Tibial artery (tissue), 4 donors: ENCODE results near the gene IDH2.
A peak's percentile ranks its signal among the peaks of the same experiment; 100 is the strongest.
"Not testable (repeated sequence)": the region's sequence is repeated elsewhere in the genome, so short reads cannot be mapped to it uniquely, and the experiment has no call there.

Experiments used
- DNase-seq, 2 donors: peaks; one replicate each; pipeline ENCODE4 v3.0.0-alpha.2; 2019
- H3K27ac ChIP-seq, 2 donors: fragments of 200-600 bp; sonication (generic) in 1 of 2; 1 replicate in 1 of 2; 2 replicates in 1 of 2; pipeline ENCODE4 v1.5.1; 2018 to 2019; ENCODE audit warnings: mild to moderate bottlenecking in 1 of 2
- H3K27me3 ChIP-seq, 2 donors: fragments of 200-600 bp; sonication (generic) in 1 of 2; one replicate each; pipeline versions ENCODE4 v1.5.1 to v1.6.0; 2016 to 2019
- H3K36me3 ChIP-seq, 3 donors: fragments of 200-600 bp; sonication (generic) in 2 of 3; one replicate each; pipeline ENCODE4 v1.5.1; 2016 to 2019; ENCODE audit warnings: mild to moderate bottlenecking in 2 of 3
- H3K4me1 ChIP-seq, 4 donors: fragments of 200-600 bp; sonication (generic) in 2 of 4; 1 replicate in 3 of 4; 2 replicates in 1 of 4; pipeline ENCODE4 v1.5.1; 2016 to 2019
- H3K4me3 ChIP-seq, 2 donors: fragments of 200-600 bp; sonication (generic) in 1 of 2; 1 replicate in 1 of 2; 2 replicates in 1 of 2; pipeline ENCODE4 v1.5.1; 2018 to 2019; ENCODE audit warnings: mild to moderate bottlenecking in 2 of 2
- H3K9me3 ChIP-seq, 3 donors: fragments of 200-600 bp; sonication (generic) in 1 of 3; one replicate each; pipeline ENCODE4 v1.5.1; 2016 to 2019
- intact Hi-C: fragments of 100-400 bp; cut with DNase I; formaldehyde crosslinking; loops from one replicate; pipeline ENCODE4 v1.15.0; 2023; ENCODE audit warnings: low total_unique reads
- TF ChIP-seq, protein P1 (sequence below), 2 experiments: fragments of 200-600 bp in 1 of 2; fragments of 450-650 bp in 1 of 2; IDR thresholded peaks; one replicate each; pipeline ENCODE4 v1.5.1; 2017 to 2019; ENCODE audit warnings: antibody characterized with exemption in 2 of 2, mild to moderate bottlenecking in 1 of 2, moderate library complexity in 1 of 2

Gene IDH2

DNA sequence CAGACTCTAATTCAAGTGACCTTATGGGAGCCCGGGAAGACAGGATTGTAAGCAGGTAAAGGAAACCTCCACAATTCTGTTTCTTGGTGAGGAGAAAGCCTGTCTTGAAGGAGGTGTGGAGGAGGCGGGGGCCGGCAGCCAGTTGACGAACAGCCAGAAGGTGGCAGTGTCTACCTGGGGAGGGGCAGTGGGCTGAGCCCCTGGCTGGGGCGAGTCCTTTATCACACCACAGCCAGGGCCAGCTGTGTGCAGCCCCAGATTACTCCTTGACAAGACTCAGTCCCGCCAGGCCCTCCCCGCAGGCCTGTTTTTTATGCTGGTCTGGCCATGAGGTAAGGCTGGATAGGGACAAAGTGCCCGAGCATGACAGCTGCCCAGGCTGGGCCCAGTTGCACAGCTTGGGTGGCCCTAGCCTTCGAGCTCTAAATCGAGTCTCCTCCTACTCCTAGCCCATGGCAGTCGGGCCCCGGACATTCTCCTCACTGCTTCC, 40.9 kb upstream of the IDH2 start:
- no peak for DNase-seq
- Histone ChIP-seq H3K4me3 (no peak overlapping the region), H3K27ac (no peak overlapping the region), H3K27me3 (no peaks in the 10 kb centered on the region), H3K36me3 (no peaks in the 10 kb centered on the region), H3K4me1 (peaks cover 0 to 5% (median 2%) of the 10 kb centered on the region in 4 donors), H3K9me3 (no peaks in the 10 kb centered on the region)
- TF ChIP-seq, protein P1, sequence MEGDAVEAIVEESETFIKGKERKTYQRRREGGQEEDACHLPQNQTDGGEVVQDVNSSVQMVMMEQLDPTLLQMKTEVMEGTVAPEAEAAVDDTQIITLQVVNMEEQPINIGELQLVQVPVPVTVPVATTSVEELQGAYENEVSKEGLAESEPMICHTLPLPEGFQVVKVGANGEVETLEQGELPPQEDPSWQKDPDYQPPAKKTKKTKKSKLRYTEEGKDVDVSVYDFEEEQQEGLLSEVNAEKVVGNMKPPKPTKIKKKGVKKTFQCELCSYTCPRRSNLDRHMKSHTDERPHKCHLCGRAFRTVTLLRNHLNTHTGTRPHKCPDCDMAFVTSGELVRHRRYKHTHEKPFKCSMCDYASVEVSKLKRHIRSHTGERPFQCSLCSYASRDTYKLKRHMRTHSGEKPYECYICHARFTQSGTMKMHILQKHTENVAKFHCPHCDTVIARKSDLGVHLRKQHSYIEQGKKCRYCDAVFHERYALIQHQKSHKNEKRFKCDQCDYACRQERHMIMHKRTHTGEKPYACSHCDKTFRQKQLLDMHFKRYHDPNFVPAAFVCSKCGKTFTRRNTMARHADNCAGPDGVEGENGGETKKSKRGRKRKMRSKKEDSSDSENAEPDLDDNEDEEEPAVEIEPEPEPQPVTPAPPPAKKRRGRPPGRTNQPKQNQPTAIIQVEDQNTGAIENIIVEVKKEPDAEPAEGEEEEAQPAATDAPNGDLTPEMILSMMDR (IDR thresholded peaks at IDR 0.05), result peak; percentile 12 to 33
- intact Hi-C loops, result no loop called here

DNA sequence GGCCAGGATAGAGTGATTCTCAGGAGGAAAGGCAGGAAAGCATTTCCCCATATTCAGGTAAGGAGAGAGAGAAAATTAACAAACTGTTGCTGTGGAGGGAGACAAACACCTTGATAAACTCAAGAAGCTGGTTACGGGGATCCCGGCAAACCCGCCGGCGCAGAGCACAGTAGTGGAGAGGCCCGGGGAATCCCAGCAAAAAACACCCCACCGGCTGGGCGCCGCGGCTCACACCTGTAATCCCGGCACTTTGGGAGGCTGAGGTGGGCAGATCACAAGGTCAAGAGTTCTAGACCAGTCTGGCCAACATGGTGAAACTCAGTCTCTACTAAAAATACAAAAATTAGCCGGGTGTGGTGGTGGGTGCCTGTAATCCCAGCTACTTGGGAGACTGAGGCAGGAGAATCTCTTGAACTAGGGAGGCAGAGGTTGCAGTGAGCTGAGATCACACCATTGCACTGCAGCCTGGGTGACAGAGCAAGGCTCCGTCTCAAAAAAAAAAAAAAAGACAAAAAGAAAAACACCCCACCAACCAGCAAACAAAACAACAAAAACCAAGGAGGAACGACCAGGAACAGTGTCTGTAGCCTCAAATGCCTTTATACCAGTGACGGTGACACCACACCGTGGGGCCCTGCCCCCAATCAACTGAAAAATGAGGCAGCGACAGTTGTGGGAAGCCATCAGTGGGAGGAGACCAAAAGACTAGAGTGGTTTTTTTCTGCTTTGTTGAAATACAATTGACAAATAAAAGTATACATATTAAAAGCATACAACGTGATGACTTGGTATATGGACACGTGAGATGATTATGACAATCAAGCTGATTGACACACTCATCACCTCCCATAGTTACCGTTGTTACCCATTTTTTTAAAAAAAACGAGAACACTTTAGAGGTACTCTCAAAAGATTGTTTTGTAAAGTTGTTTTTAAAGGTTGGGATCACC, 40.2 kb upstream of the IDH2 start:
- no peak overlapping the region for H3K27ac ChIP-seq
- TF ChIP-seq, protein P1 (IDR thresholded peaks at IDR 0.05), result no peak
- H3K27me3 ChIP-seq, result no peaks in the 10 kb centered on the region
- no peak for DNase-seq
- intact Hi-C loops, result no loop called here
- H3K4me1 ChIP-seq, result peaks cover 0 to 5% (median 2%) of the 10 kb centered on the region in 4 donors
- no peaks in the 10 kb centered on the region for H3K9me3 ChIP-seq
- no peaks in the 10 kb centered on the region for H3K36me3 ChIP-seq
- no peak overlapping the region for H3K4me3 ChIP-seq

DNA sequence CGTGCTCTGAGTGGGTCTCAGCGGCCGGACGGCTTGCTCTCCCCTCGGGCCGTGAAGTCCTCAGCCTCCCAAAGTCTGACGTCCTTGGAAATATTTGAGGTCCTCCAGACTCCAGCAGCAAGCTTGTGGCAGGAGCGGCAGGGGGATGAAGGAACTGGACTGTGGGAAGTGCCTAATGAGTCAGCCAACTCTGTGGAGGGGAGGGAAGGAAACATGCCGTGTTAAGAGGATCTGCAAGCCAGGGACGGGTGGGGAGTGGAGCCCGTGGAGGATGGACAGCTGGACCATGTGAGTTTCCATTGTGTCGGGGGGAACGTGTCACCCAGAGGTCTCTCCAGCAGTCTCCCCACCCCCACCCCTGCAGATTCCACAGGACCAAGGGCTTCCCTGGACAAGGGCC, 39.4 kb upstream of the IDH2 start:
- intact Hi-C loops, result no loop called here
- no peaks in the 10 kb centered on the region for H3K36me3 ChIP-seq
- H3K4me3 ChIP-seq, result no peak overlapping the region
- no peaks in the 10 kb centered on the region for H3K27me3 ChIP-seq
- H3K4me1 ChIP-seq, result peaks cover 0 to 5% (median 2%) of the 10 kb centered on the region in 4 donors
- DNase-seq, result no peak
- TF ChIP-seq, protein P1 (IDR thresholded peaks at IDR 0.05), result no peak
- H3K9me3 ChIP-seq, result no peaks in the 10 kb centered on the region
- no peak overlapping the region for H3K27ac ChIP-seq

DNA sequence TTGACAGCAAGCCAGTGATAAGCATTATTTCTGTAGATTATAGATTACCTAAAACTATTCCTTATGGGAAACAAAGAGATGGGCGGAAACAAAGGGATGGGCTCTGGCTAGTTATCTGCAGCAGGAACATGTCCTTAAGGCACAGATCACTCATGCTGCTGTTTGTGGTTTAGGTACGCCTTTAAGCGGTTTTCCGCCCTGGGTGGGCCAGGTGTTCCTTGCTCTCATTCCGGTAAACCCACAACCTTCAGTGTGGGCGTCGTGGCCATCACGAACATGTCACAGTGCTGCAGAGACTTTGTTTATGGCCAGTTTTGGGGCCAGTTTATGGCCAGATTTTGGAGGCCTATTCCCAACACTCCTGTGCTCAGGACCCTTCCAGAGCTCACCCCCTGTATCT, 37.3 kb upstream of the IDH2 start:
- DNase-seq, H3K27me3 ChIP-seq, H3K9me3 ChIP-seq, intact Hi-C loops, H3K27ac ChIP-seq, H3K4me3 ChIP-seq, H3K36me3 ChIP-seq, H3K4me1 ChIP-seq: not testable (repeated sequence)

DNA sequence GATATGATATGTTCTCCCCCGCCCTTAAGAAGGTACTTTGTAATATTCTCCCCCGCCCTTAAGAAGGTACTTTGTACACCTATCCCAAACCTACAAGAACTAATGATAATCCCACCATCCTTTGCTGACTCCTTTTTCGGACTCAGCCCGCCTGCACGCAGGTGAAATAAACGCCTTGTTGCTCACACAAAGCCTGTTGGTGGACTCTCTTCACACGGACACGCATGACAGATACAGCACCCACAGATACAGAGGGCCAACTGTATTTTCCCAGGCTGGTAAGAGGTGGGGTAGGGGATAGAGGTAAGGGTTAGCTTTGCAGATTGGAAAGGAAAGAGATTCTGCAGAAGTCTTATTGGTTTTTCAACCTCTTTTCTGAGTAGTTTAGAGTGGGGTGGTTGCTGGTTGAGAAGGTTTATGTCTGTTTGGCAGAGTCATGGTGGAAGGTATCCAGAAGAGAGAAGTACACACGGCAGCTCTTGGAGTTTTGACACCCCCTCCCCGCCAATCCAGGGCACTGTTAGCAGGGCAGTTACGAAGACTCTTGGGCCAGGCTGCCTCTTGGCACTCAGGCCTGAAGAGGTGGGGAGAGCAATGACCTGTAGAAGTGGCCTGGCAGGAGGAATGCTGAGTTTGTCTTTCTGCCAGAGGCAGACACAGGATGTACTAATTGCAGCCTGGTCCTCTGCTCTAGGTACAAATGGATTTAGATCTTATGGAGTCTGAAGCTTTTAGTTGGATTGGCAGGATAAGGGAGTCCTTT, 36.0 kb upstream of the IDH2 start:
- Histone ChIP-seq H3K9me3 (no peaks in the 10 kb centered on the region), H3K27me3 (no peaks in the 10 kb centered on the region), H3K36me3 (no peaks in the 10 kb centered on the region), H3K27ac (no peak overlapping the region), H3K4me1 (peaks cover 0 to 2% (median under 1%) of the 10 kb centered on the region in 4 donors), H3K4me3 (no peak overlapping the region)
- no peak for DNase-seq
- intact Hi-C loops, result no loop called here
- TF ChIP-seq, protein P1 (IDR thresholded peaks at IDR 0.05), result no peak

DNA sequence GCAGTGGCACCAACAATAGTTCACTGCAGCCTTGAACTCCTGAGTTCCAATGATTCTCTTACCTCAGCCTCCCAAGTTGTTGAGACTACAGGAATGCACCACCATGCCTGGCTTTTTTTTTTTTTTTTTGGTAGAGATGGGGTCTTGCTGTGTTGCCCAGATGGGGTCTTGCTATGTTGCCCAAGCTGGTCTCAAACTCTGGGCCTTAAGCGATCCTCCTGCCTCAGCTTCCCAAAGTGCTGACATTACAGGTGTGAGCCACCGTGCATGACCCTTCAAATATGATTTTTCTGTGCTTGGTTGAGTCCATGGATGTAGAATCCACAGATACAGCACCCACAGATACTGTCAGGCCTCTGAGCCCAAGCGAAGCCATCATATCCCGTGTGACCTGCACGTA, 30.2 kb upstream of the IDH2 start:
- Histone ChIP-seq H3K36me3 (no peaks in the 10 kb centered on the region), H3K27ac (no peak overlapping the region), H3K4me3 (no peak overlapping the region), H3K4me1 (peaks cover 0 to 3% (median 0%) of the 10 kb centered on the region in 4 donors), H3K27me3 (no peaks in the 10 kb centered on the region), H3K9me3 (no peaks in the 10 kb centered on the region)
- TF ChIP-seq, protein P1 (IDR thresholded peaks at IDR 0.05), result no peak
- intact Hi-C loops, result no loop called here
- no peak for DNase-seq
